Measurements from ENCODE around the gene SUFU. TPM values are rescaled to one million over a fixed set of nuclear protein-coding genes. Genes with fewer than 3 reads are reported as not detected.
A peak's percentile ranks its signal among the peaks of the same experiment; 100 is the strongest.

Gene SUFU
- total and polyA plus RNA-seq, 2 experiments from 2014 or later: 2.8 to 5.6 TPM

DNA sequence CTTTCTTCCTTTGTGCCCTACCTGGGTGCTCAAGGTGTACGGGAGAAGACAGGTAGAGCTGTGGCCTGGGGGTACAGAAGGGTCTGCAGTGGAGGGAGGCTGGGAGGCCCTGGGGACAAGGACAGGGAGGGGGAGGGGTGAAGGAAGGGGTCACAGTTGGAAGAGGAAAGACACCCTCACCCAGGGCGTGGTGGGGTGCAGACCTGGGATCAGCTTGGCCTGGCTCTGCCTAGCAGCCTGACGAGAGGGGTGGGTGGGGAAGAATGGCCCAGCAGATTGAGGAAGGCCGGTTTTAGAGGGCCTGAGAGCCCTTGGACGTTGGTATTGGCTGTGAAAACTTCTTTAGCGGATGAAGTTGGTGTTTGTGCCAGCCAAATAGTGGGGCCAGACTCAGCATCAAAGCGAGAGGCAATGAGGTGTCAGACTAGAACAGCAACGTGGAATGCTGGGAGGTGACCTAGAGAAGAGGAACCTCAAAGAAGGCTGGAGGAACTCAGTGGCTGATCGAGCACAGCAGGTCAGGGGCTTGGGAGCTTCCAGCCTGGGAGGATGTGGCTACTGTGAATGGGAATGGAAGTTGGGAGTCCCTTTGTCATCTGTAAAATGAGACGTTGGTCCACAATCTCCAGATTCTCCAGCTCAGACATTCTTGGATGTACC is 122.4 kb downstream of the SUFU start:
- TF ChIP-seq EZH2 (IDR thresholded peaks at IDR 0.05; ENCODE audit: low read depth, unreplicated experiment): no peak
- TF ChIP-seq STAT1 (IDR thresholded peaks at IDR 0.05; ENCODE audit: unreplicated experiment): no peak
- no peak for TF ChIP-seq JUNB (IDR thresholded peaks at IDR 0.05; ENCODE audit: unreplicated experiment)
- TF ChIP-seq ZNF114 (CRISPR knock-in tag; IDR thresholded peaks at IDR 0.05): no peak
- TF ChIP-seq, protein P1, sequence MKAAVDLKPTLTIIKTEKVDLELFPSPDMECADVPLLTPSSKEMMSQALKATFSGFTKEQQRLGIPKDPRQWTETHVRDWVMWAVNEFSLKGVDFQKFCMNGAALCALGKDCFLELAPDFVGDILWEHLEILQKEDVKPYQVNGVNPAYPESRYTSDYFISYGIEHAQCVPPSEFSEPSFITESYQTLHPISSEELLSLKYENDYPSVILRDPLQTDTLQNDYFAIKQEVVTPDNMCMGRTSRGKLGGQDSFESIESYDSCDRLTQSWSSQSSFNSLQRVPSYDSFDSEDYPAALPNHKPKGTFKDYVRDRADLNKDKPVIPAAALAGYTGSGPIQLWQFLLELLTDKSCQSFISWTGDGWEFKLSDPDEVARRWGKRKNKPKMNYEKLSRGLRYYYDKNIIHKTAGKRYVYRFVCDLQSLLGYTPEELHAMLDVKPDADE (IDR thresholded peaks at IDR 0.05): no peak
- TF ChIP-seq, protein P2, sequence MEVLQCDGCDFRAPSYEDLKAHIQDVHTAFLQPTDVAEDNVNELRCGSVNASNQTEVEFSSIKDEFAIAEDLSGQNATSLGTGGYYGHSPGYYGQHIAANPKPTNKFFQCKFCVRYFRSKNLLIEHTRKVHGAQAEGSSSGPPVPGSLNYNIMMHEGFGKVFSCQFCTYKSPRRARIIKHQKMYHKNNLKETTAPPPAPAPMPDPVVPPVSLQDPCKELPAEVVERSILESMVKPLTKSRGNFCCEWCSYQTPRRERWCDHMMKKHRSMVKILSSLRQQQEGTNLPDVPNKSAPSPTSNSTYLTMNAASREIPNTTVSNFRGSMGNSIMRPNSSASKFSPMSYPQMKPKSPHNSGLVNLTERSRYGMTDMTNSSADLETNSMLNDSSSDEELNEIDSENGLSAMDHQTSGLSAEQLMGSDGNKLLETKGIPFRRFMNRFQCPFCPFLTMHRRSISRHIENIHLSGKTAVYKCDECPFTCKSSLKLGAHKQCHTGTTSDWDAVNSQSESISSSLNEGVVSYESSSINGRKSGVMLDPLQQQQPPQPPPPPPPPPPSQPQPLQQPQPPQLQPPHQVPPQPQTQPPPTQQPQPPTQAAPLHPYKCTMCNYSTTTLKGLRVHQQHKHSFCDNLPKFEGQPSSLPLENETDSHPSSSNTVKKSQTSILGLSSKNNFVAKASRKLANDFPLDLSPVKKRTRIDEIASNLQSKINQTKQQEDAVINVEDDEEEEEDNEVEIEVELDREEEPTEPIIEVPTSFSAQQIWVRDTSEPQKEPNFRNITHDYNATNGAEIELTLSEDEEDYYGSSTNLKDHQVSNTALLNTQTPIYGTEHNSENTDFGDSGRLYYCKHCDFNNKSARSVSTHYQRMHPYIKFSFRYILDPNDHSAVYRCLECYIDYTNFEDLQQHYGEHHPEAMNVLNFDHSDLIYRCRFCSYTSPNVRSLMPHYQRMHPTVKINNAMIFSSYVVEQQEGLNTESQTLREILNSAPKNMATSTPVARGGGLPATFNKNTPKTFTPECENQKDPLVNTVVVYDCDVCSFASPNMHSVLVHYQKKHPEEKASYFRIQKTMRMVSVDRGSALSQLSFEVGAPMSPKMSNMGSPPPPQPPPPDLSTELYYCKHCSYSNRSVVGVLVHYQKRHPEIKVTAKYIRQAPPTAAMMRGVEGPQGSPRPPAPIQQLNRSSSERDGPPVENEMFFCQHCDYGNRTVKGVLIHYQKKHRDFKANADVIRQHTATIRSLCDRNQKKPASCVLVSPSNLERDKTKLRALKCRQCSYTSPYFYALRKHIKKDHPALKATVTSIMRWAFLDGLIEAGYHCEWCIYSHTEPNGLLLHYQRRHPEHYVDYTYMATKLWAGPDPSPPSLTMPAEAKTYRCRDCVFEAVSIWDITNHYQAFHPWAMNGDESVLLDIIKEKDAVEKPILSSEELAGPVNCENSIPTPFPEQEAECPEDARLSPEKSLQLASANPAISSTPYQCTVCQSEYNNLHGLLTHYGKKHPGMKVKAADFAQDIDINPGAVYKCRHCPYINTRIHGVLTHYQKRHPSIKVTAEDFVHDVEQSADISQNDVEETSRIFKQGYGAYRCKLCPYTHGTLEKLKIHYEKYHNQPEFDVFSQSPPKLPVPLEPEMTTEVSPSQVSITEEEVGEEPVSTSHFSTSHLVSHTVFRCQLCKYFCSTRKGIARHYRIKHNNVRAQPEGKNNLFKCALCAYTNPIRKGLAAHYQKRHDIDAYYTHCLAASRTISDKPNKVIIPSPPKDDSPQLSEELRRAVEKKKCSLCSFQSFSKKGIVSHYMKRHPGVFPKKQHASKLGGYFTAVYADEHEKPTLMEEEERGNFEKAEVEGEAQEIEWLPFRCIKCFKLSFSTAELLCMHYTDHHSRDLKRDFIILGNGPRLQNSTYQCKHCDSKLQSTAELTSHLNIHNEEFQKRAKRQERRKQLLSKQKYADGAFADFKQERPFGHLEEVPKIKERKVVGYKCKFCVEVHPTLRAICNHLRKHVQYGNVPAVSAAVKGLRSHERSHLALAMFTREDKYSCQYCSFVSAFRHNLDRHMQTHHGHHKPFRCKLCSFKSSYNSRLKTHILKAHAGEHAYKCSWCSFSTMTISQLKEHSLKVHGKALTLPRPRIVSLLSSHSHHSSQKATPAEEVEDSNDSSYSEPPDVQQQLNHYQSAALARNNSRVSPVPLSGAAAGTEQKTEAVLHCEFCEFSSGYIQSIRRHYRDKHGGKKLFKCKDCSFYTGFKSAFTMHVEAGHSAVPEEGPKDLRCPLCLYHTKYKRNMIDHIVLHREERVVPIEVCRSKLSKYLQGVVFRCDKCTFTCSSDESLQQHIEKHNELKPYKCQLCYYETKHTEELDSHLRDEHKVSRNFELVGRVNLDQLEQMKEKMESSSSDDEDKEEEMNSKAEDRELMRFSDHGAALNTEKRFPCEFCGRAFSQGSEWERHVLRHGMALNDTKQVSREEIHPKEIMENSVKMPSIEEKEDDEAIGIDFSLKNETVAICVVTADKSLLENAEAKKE (CRISPR knock-in tag; IDR thresholded peaks at IDR 0.05): no peak
- TF ChIP-seq, protein P3, sequence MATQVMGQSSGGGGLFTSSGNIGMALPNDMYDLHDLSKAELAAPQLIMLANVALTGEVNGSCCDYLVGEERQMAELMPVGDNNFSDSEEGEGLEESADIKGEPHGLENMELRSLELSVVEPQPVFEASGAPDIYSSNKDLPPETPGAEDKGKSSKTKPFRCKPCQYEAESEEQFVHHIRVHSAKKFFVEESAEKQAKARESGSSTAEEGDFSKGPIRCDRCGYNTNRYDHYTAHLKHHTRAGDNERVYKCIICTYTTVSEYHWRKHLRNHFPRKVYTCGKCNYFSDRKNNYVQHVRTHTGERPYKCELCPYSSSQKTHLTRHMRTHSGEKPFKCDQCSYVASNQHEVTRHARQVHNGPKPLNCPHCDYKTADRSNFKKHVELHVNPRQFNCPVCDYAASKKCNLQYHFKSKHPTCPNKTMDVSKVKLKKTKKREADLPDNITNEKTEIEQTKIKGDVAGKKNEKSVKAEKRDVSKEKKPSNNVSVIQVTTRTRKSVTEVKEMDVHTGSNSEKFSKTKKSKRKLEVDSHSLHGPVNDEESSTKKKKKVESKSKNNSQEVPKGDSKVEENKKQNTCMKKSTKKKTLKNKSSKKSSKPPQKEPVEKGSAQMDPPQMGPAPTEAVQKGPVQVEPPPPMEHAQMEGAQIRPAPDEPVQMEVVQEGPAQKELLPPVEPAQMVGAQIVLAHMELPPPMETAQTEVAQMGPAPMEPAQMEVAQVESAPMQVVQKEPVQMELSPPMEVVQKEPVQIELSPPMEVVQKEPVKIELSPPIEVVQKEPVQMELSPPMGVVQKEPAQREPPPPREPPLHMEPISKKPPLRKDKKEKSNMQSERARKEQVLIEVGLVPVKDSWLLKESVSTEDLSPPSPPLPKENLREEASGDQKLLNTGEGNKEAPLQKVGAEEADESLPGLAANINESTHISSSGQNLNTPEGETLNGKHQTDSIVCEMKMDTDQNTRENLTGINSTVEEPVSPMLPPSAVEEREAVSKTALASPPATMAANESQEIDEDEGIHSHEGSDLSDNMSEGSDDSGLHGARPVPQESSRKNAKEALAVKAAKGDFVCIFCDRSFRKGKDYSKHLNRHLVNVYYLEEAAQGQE (IDR thresholded peaks at IDR 0.05; ENCODE audit: unreplicated experiment): no peak
- Histone ChIP-seq H3K4me1 (ENCODE audit: insufficient read depth) (peaks cover 50% of the 10 kb centered on the region), H3K4me2 (peak overlapping the region; percentile 76), H3K4me3 (no peak overlapping the region), H3K79me2 (replicated peaks; ENCODE audit: insufficient read depth) (no peaks in the 10 kb centered on the region), H3F3A (replicated peaks; ENCODE audit: low read depth) (peaks cover 10% of the 10 kb centered on the region; the same call in 1 of the 2 replicates), H3K36me3 (ENCODE audit: insufficient read depth) (no peaks in the 10 kb centered on the region), H3K27ac (ENCODE audit: low read depth) (0 out of 2 replicates have a peak overlapping the region, but pooled peaks have one; percentile 97), H3K27me3 (ENCODE audit: insufficient read depth) (no peaks in the 10 kb centered on the region), H3K9me2 (ENCODE audit: insufficient read depth) (no peaks in the 10 kb centered on the region), H4K20me1 (replicated peaks; ENCODE audit: insufficient read depth) (no peaks in the 10 kb centered on the region), H2AFZ (no peak overlapping the region)
- H3K27ac Mint-ChIP-seq: 0 out of 2 replicates have a peak overlapping the region, but pooled peaks have one; percentile 65
- DNase-seq (ENCODE audit: low spot score) (no peak), ATAC-seq (no peak)
- H3K9me3 Mint-ChIP-seq: no peaks in the 10 kb centered on the region
- no peak overlapping the region for H3K4me3 Mint-ChIP-seq
- H3K27me3 Mint-ChIP-seq (ENCODE audit: insufficient read depth, low read depth, poor library complexity): peaks cover 25% of the 10 kb centered on the region
- no peaks in the 10 kb centered on the region; the same call in 2 of the 3 replicates for H3K36me3 Mint-ChIP-seq (ENCODE audit: low read depth)
- peaks cover 69% of the 10 kb centered on the region for H3K4me1 Mint-ChIP-seq
